Heart left ventricle (tissue), 16 donors: ENCODE data around the gene WSCD1. TPM values are rescaled to one million over a fixed set of nuclear protein-coding genes. Genes with fewer than 3 reads are reported as not detected.

Experiments used
- ATAC-seq, 4 donors: fragments of 200-7000 bp; cut with Tn5 transposase; one replicate each; pipeline ENCODE4 v1.9.1; 2020 to 2022; ENCODE audit warnings: moderate library complexity in 4 of 4, mild to moderate bottlenecking in 3 of 4, moderate number of reproducible peaks in 1 of 4
- DNase-seq, 5 donors: peaks; one replicate each; pipeline ENCODE4 v3.0.0-alpha.2; 2020
- H3K27ac ChIP-seq, 12 donors: fragments of 200-600 bp; sonication (generic) in 4 of 12; one replicate each; pipeline versions ENCODE4 v1.5.0 to v1.8.0; 2016 to 2022; ENCODE audit warnings: mild to moderate bottlenecking in 2 of 12
- H3K27me3 ChIP-seq, 9 donors: fragments of 200-600 bp; sonication (generic) in 2 of 9; one replicate each; pipeline versions ENCODE4 v1.5.1 to v1.8.0; 2016 to 2022; ENCODE audit warnings: mild to moderate bottlenecking in 3 of 9
- H3K36me3 ChIP-seq, 9 donors: fragments of 200-600 bp; sonication (generic) in 2 of 9; one replicate each; pipeline versions ENCODE4 v1.5.0 to v1.8.0; 2018 to 2022; ENCODE audit warnings: mild to moderate bottlenecking in 2 of 9
- H3K4me1 ChIP-seq, 12 donors: fragments of 200-600 bp; sonication (generic) in 4 of 12; one replicate each; pipeline versions ENCODE4 v1.5.0 to v1.8.0; 2016 to 2022; ENCODE audit warnings: mild to moderate bottlenecking in 3 of 12
- H3K4me3 ChIP-seq, 12 donors: fragments of 200-600 bp; sonication (generic) in 4 of 12; one replicate each; pipeline versions ENCODE4 v1.5.0 to v1.8.0; 2017 to 2022; ENCODE audit warnings: mild to moderate bottlenecking in 9 of 12, moderate library complexity in 4 of 12
- H3K9me3 ChIP-seq, 12 donors: fragments of 200-600 bp; sonication (generic) in 4 of 12; one replicate each; pipeline versions ENCODE4 v1.5.0 to v1.8.0; 2016 to 2022; ENCODE audit warnings: mild to moderate bottlenecking in 1 of 12
- POLR2A ChIP-seq, 2 donors: fragments of 450-650 bp; IDR thresholded peaks; one replicate each; pipeline ENCODE4 v1.6.1; 2017; ENCODE audit warnings: antibody characterized with exemption in 2 of 2, mild to moderate bottlenecking in 2 of 2, moderate library complexity in 2 of 2
- WGBS, 4 donors: extraction: QIAGEN DNeasy Blood & Tissue Kit in 2 of 4; methylation state at CpG; one replicate each; pipeline versions ENCODE4 v1.1.5 to v1.1.7; 2013 to 2018; 5-methylcytosine and 5-hydroxymethylcytosine counted together
- intact Hi-C, 10 donors: fragments of 100-400 bp; cut with DNase I; formaldehyde crosslinking; loops; one replicate each; pipeline versions ENCODE4 v1.11.1 to v1.14.2; 2022
- polyA plus RNA-seq, 2 donors: library from polyadenylated mRNA; stranded (reverse); fragments of 200-250 nt; gene quantifications; one replicate each; pipeline ENCODE4 v1.2.3, GENCODE V29; 2013
- total RNA-seq, 9 donors: library from RNA; depleted of rRNA in 2 of 9; stranded (reverse); fragments of >200 nt in 2 of 9; fragmentation: NEBNext Ultra II Directional in 3 of 9; extraction: Animal tissue kit (Norgen Biotek cat#: 25700) in 3 of 9; gene quantifications; one replicate each; pipeline versions ENCODE4 v1.1.0 to v1.2.4, GENCODE V29; 2016 to 2023
- TF ChIP-seq, protein P1 (sequence below), 12 donors: fragments of 200-600 bp; sonication (generic) in 4 of 12; IDR thresholded peaks; one replicate each; pipeline versions ENCODE4 v1.5.0 to v1.8.0; 2018 to 2022; ENCODE audit warnings: antibody characterized with exemption in 12 of 12, mild to moderate bottlenecking in 5 of 12
- donor health status: ischemic (EF 13 %, LVEDD 7.1; RV severe dilation, severe dysfunction).
- donor health status: healthy with polysubstance abuse.
- donor health status: DM: no; HTN: yes; CAD: no.
- donor health status: DM: no; HTN: no; CAD: no.
- donor health status: ischemic (EF 25% LVEDD 6.9; RV normal size, moderate dysfunction).
- donor health status: ischemic (EF 25% LVEDD 5.7; RV mildly dilated, moderate dysfunction).
- donor health status: healthy.
- donor health status: DM: yes; HTN: yes; CAD: no.
- donor health status: ischemic (EF 35%, LVEDD 5.7; RV mildly dilated, moderate dysfunction).
- donor health status: nonischemic (EF 11% LVEDD 7.7; RV severe dilation, severe dysfunction).
- donor health status: DM: yes; HTN: yes; CAD: no.
- donor health status: PGD.
- donor health status: ischemic (EF 29% LVEDD 5.4; RV normal size, mild dysfunction).
- donor health status: nonischemic (EF 23%, LVEDD 6.1; RV moderate dilation, normal function).

WSCD1 gene
- total and polyA plus RNA-seq, 11 donors = 2.5 to 12.4 (median 4.4) TPM

DNA sequence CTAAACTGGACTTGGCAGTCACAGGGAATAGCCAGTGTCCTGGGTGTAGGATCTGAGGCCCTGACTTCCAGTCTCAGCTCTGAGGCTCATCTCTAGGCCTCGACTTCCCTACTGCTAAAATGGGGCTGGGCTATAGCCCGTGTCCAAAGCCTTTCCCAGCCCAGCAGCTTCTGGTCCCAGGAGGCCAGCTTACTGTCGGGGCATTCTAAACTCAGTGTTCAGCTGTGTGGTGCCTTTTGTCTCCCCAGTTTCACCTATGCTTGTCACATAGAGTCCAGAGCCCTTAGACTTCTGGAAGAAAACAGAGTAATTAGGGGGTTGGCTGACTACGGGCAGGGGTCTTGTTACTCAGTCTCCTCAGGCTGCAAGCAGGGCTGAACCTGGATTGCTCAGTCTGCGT lies 94.8 kb downstream of the WSCD1 start:
- H3K27ac ChIP-seq = no peak overlapping the region
- WGBS, 4 donors = 83 to 93% (median 87%) methylated on average over 5 of the region's 5 CpGs
- ATAC-seq = no peak
- TF ChIP-seq POLR2A (IDR thresholded peaks at IDR 0.05) = no peak
- TF ChIP-seq, protein P1, sequence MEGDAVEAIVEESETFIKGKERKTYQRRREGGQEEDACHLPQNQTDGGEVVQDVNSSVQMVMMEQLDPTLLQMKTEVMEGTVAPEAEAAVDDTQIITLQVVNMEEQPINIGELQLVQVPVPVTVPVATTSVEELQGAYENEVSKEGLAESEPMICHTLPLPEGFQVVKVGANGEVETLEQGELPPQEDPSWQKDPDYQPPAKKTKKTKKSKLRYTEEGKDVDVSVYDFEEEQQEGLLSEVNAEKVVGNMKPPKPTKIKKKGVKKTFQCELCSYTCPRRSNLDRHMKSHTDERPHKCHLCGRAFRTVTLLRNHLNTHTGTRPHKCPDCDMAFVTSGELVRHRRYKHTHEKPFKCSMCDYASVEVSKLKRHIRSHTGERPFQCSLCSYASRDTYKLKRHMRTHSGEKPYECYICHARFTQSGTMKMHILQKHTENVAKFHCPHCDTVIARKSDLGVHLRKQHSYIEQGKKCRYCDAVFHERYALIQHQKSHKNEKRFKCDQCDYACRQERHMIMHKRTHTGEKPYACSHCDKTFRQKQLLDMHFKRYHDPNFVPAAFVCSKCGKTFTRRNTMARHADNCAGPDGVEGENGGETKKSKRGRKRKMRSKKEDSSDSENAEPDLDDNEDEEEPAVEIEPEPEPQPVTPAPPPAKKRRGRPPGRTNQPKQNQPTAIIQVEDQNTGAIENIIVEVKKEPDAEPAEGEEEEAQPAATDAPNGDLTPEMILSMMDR (IDR thresholded peaks at IDR 0.05) = no peak
- intact Hi-C loops = no loop called here
- no peaks in the 10 kb centered on the region for H3K9me3 ChIP-seq
- H3K27me3 ChIP-seq = peaks cover 0 to 18% (median 0%) of the 10 kb centered on the region in 9 donors
- H3K36me3 ChIP-seq = no peaks in the 10 kb centered on the region
- no peak for DNase-seq
- H3K4me1 ChIP-seq = no peaks in the 10 kb centered on the region
- no peak overlapping the region for H3K4me3 ChIP-seq

DNA sequence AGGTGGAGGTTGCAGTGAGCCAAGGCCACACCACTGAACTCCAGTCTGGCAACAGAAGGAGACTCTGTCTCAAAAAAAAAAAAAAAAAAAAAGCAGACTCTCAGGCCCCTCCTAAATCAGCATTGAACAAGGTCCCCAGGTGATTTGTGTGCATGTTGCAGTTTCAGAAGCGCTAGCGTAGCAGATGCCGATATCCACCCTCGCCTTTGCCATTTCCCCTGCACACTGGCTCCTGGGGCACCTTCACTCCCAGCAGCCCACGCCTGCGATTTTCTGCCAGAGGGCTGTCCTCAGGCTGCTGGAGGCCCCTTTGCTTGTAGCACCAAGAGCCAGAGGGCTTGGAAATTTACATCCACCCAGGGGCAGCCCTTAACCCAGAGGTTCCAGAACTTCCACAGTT lies 95.6 kb downstream of the WSCD1 start:
- WGBS, 4 donors = 83 to 91% (median 89%) methylated on average over 6 of the region's 6 CpGs

DNA sequence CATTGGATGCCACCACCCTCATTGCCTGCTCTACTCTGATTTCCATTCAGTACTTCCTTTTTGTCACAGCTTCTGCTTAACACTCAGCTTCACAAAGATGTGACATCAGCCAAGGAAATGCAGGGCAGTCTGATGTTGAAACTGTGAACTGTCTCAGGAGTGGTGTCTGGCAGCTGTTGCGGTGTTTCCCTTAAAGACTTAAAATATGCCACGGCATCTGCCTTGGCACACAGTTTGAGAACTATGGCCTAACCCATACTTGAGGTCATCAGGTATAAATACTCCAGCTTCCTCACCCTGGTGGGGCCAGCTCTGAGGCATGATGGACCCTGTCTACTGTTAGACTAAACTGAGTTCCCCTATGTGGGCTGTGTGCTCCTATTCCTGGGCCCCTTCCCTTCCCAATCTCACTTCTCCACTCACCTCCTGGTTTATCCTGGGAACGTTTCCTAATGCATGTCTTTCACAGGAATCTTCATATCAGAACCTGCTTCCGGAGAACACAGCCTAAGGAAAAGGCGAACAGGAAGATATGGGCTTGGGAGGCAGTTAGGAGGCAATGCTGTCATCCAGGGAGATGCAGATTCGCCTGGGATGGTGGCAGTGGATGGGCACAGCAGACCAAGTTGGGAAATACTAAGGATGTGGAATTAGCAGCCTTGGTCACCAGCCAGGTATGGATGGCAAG lies 96.5 kb downstream of the WSCD1 start:
- Histone ChIP-seq H3K27ac (no peak overlapping the region), H3K4me3 (no peak overlapping the region), H3K9me3 (no peaks in the 10 kb centered on the region), H3K36me3 (no peaks in the 10 kb centered on the region), H3K27me3 (peaks cover 0 to 18% (median 0%) of the 10 kb centered on the region in 9 donors), H3K4me1 (no peaks in the 10 kb centered on the region)
- no peak for ATAC-seq
- TF ChIP-seq, protein P1 (IDR thresholded peaks at IDR 0.05) = no peak
- no peak for TF ChIP-seq POLR2A (IDR thresholded peaks at IDR 0.05)
- 47 to 57% (median 55%) methylated on average over 6 of the region's 6 CpGs for WGBS, 4 donors
- DNase-seq = no peak
- intact Hi-C loops = no loop called here

More for the DNA sequence above, 95.6 kb downstream of the WSCD1 start:
- Histone ChIP-seq H3K4me1 (no peaks in the 10 kb centered on the region), H3K4me3 (no peak overlapping the region), H3K36me3 (no peaks in the 10 kb centered on the region), H3K27ac (no peak overlapping the region), H3K27me3 (peaks cover 0 to 18% (median 0%) of the 10 kb centered on the region in 9 donors), H3K9me3 (no peaks in the 10 kb centered on the region)
- ATAC-seq (no peak), DNase-seq (no peak)
- intact Hi-C loops = no loop called here
- TF ChIP-seq, protein P1 (IDR thresholded peaks at IDR 0.05) = no peak
- no peak for TF ChIP-seq POLR2A (IDR thresholded peaks at IDR 0.05)

DNA sequence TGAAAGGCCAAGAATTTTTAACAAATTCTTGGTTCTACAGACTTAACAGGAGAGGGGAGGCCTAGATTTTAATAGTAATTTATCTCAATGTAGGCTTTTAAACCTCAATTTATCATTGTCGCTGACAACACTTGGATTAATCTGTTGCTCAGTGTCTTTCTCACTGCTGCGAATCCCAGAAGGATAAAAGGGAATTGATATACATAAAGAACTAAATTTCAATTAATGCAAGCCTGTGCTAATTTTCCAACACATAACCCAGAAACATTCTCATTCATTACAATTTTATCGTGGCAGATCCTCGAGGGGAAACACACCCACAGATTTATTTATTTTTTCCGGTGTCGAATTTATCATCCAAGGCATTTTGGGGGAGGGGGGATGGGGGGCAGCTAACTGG lies 98.1 kb downstream of the WSCD1 start:
- ATAC-seq (no peak), DNase-seq (no peak)
- TF ChIP-seq POLR2A (IDR thresholded peaks at IDR 0.05) = no peak
- TF ChIP-seq, protein P1 (IDR thresholded peaks at IDR 0.05) = no peak
- H3K36me3 ChIP-seq = no peaks in the 10 kb centered on the region
- H3K27ac ChIP-seq = no peak overlapping the region
- H3K9me3 ChIP-seq = no peaks in the 10 kb centered on the region
- intact Hi-C loops = no loop called here
- WGBS, 4 donors = 69 to 80% (median 75%) methylated on average over 6 of the region's 6 CpGs
- no peaks in the 10 kb centered on the region for H3K4me1 ChIP-seq
- H3K27me3 ChIP-seq = peaks cover 0 to 13% (median 0%) of the 10 kb centered on the region in 9 donors
- no peak overlapping the region for H3K4me3 ChIP-seq
